NB4 (cell line): Measurements from ENCODE around the gene MLEC.

ENCODE experiments used
- CTCF ChIP-seq: IDR thresholded peaks from one replicate; pipeline ENCODE4 v1.5.1; 2012; ENCODE audit warnings: low read depth, low read length
- MAX ChIP-seq: IDR thresholded peaks from 2 replicates; pipeline ENCODE4 v1.6.1; 2011; ENCODE audit warnings: low read depth, low read length
- POLR2A ChIP-seq: IDR thresholded peaks from 2 replicates; pipeline ENCODE4 v1.6.1; 2011; ENCODE audit warnings: mild to moderate bottlenecking; ENCODE audit not compliant: insufficient read length; ENCODE audit errors: extremely low read depth

GRCh38 chr12:120702637-120703036 lies 15.7 kb downstream of the MLEC start:
- no peak for TF ChIP-seq CTCF
- TF ChIP-seq POLR2A: no peak
- TF ChIP-seq MAX: no peak
